GM21367 (cell line): ENCODE data around the gene NUMBL.
"Not testable (repeated sequence)": the region's sequence is repeated elsewhere in the genome, so short reads cannot be mapped to it uniquely, and the experiment has no call there.

ENCODE experiments used
- ATAC-seq: cut with Tn5 transposase; IDR thresholded peaks from one replicate; pipeline ENCODE4 v1.9.1; 2021; ENCODE audit not compliant: unreplicated experiment

Gene NUMBL

DNA sequence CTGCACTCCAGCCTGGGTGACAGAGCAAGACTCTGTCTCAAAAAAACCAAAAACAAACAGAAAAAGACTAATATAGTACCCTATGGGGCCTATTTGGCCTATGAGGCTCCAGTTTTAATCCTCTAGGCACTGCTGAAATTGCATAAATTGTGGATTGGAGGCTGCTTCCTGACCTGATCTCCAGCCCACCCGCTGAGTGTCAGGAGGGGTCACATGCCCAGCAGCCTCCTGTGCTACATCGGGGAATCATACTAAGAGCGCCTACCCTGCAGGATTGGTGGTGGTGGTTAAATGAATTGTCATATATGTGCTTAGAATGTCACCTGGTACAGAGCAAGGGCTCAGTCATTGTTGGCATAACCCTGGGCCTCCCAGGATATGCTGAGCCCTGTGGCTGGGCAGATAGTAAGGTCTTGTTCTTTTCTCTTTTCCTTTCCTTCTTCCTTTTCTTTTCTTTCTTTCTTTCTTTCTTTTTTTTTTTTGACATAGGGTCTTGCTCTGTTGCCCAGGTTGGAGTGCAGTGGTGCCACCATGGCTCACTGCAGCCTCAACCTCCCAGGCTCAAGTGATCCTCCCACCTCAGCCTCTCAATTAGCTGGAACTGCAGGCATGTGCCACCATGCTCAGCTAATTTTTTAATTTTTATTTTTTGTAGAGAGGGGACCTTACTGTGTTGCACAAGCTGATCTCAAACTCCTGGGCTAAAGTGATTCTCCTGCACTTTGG is 58.0 kb downstream of the NUMBL start:
- ATAC-seq: no peak

- ATAC-seq: no peak
Observed at GRCh38 chr19:40630571-40631160, 59.8 kb downstream of the NUMBL start.

DNA sequence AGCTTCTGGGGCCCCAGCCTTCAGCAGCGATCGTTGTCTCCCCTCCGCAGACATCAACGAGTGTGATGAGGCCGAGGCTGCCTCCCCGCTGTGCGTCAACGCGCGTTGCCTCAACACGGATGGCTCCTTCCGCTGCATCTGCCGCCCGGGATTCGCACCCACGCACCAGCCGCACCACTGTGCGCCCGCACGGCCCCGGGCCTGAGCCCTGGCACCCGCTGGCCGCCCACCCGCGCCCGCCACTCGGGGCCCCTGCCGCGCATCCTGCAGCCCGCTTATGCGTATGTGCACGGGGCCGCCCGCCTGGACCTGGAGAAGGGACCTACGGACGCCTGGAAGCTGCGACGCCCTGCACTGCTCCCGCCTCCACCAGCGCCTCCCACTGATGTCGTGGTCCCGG is 61.1 kb downstream of the NUMBL start:
- ATAC-seq: no peak

GRCh38 chr19:40627486-40628279 is 62.8 kb downstream of the NUMBL start:
- no peak for ATAC-seq

DNA sequence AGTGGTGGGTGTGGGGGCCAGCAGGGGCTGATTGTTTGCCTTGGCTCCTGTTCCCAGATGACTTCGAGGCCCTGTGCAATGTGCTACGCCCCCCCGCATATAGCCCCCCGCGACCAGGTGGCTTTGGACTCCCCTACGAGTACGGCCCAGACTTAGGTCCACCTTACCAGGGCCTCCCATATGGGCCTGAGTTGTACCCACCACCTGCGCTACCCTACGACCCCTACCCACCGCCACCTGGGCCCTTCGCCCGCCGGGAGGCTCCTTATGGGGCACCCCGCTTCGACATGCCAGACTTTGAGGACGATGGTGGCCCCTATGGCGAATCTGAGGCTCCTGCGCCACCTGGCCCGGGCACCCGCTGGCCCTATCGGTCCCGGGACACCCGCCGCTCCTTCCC is 63.5 kb downstream of the NUMBL start:
- ATAC-seq: no peak

DNA sequence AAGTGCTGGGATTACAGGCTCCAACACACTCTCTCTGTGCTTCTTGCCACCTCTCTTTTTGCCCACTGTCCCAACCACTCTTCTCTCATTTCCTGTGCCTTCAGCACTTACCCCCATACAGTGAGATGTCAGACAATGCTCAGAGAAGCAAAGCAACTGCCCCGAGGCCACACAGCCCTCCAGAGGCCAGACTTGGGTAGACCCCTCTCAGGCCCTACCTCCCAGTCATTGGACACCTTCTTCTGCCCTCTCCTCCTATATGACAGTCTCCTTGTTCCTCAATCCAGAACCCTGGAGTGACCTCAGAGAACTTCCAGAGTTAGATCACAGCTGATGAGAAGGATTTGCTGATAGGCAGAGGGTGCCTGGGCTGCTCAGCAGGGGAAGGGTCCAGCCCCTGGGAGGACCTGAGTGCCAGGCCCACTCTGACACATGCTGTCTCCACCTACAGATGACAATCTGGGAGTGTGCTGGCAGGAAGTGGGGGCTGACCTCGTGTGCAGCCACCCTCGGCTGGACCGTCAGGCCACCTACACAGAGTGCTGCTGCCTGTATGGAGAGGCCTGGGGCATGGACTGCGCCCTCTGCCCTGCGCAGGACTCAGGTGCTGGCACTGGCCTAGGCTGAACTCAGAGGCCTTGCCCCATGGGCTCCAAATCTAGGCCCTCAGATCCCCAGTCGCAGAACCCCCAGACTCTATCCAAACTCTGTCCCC is 64.9 kb downstream of the NUMBL start:
- no peak for ATAC-seq

DNA sequence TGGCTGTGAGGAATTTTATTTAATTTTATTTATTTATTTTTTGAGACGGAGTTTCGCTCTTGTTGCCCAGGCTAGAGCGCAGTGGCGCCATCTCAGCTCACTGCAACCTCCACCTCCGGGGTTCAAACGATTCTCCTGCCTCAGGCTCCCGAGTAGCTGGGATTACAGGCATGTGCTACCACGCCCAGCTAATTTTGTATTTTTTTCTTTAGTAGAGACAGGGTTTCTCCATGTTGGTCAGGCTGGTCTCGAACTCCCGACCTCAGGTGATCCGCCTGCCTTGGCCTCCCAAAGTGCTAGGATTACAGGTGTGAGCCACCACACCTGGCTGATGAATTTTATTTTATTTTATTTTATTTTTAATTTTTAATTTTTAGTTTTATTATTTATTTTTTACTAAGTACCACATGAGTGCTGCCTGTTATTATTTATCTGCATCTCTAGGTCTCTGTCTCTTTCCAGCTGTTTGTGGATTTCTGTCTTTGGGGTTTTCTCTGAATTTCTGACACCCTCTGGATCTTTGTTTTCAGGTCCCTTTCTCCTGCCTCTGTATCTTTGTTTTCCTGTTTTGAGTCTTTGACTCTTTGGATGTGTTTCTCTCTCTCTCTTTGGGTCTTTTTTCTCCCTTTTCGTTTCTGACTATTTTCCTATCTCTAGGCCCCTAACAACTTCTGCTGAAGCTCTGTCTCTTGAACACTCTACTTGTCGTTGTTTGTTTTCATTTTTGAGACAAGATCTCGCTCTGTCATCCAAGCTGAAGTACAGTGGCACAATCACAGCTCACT is 65.9 kb downstream of the NUMBL start:
- ATAC-seq: not testable (repeated sequence)

DNA sequence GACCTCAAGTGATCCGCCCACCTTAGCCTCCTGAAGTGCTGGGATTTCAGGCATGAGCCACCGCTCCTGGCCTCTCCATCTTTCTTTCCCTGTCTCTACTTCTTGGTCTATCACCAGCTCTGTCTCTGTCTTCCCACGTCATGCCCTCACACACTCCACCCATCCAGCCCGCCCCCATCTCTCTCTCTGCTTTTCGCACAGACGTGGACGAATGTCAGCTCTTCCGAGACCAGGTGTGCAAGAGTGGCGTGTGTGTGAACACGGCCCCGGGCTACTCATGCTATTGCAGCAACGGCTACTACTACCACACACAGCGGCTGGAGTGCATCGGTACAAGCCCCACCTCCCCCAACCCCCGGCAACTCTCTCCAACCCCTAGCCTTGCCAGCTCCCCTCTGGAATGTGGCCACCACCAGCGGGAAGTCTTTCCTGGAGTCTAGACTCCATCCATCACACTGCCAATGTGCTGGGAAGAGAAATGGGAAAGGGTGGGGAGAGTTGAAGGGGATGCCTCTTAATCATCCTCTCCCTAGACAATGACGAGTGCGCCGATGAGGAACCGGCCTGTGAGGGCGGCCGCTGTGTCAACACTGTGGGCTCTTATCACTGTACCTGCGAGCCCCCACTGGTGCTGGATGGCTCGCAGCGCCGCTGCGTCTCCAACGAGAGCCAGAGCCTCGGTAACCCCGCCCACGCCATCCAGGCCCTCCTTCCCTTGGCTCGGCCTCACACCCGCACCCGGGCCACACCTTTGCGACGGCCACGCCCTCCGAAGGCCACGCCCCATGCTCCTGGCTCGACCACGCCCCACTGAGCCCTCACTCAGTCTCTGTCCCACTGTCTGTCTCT is 66.8 kb downstream of the NUMBL start:
- ATAC-seq: no peak

GRCh38 chr19:40622773-40623075 is 67.7 kb downstream of the NUMBL start:
- no peak for ATAC-seq

DNA sequence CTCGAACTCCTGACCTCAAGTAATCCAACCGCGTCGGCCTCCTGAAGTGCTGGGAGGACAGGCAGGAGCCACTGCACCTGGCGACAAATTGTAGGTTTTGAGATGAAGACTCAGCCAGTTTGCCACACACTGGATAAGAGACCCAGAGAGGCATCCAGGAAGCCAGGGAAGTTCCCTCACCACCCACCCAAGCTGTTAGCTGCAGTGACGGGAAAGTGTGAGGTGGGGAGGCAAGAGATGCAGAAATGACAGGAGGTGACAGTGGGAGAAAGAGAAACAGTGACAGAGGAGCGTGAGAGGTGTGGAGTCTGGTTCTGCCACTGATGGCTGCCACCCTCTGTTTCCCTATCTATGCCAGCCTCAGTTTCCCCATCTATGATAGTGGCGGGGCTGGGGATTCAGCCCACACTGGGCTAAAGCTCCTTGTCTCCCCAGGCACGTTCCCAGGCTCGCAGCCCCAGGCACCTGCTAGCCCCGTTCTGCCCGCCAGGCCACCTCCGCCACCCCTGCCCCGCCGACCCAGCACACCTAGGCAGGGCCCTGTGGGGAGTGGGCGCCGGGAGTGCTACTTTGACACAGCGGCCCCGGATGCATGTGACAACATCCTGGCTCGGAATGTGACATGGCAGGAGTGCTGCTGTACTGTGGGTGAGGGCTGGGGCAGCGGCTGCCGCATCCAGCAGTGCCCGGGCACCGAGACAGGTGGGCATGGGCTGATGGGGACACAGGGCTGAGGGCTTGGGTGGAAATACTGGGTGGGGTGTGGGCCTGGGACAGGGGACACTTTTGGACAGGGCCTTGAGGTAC is 68.3 kb downstream of the NUMBL start:
- no peak for ATAC-seq

DNA sequence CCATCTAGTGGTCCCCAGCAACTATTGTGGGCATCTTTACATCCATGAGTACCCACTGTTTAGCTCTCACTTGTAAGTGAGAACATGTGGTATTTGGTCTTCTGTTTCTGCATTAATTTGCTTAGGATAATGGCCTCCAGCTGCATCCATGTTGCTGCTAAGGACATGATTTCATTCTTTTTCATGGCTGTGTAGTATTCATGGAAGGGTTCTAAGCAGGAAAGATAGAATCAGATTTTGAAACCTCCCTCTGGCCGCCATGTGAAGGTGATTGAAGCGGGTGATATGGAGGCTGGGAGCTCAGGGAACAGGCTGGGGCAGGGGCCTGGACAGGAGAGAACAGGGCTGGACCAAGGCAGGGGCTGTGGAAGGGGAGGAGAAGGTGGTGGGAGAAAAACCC is 69.2 kb downstream of the NUMBL start:
- ATAC-seq: no peak

DNA sequence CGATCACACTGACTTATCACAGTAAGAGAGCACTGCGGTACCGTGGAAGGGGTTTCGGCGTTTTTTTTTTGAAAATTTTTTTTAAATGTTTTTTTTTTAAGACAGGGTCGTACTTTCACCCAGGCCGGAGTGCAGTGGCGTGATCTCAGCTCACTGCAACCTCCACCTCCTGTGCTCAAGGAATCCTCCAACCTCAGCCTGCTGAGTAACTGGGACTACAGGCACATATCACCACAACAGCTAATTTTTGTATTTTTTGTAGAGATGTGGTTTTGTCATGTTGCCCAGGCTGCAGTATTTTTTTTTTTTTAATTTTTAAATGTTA is 70.3 kb downstream of the NUMBL start:
- ATAC-seq: no peak

- ATAC-seq: no peak
Observed at GRCh38 chr19:40619333-40620160, 70.9 kb downstream of the NUMBL start.

- ATAC-seq: no peak
Observed at GRCh38 chr19:40617961-40618360, 72.5 kb downstream of the NUMBL start.

DNA sequence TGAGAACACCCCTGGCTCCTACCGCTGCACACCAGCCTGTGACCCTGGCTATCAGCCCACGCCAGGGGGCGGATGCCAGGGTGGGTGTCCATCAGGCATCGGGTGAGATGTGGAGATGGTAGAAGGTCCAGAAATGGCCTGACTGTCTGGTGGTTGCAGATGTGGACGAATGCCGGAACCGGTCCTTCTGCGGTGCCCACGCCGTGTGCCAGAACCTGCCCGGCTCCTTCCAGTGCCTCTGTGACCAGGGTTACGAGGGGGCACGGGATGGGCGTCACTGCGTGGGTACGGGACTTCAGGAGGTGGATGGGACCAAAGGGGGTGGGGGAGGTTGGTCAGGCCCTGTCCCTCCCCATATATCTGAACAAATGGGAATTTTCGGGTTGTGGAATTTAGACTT is 73.5 kb downstream of the NUMBL start:
- ATAC-seq: no peak

- ATAC-seq: no peak
Observed at GRCh38 chr19:40616178-40616577, 74.3 kb downstream of the NUMBL start.
